HG02588 (cell line): Measurements from ENCODE around the gene FSHR.

Experiments
- ATAC-seq: cut with Tn5 transposase; IDR thresholded peaks from one replicate; pipeline ENCODE4 v1.9.1; 2021; ENCODE audit warnings: mild to moderate bottlenecking, moderate library complexity; ENCODE audit not compliant: unreplicated experiment

Gene FSHR

DNA sequence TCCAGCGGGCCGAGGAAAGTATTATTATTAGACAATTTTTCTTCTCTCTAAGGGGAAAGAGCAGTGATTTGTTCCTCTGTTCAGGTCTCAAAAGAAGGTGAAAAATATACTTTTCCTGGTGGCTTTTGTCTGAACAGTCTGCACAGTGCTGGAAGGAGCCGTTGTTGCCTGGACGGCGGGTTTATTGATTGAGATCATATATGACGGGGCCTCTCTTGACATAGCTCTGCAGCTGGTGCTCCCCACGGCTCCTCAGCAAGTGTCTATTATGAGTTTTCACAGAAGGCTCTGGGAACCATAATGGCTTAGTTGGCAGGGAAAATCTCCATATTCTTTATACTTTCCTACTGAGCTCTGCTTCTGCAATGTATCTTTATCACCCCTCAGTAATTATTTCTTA lies 42.9 kb downstream of the FSHR start:
- ATAC-seq, result no peak

DNA sequence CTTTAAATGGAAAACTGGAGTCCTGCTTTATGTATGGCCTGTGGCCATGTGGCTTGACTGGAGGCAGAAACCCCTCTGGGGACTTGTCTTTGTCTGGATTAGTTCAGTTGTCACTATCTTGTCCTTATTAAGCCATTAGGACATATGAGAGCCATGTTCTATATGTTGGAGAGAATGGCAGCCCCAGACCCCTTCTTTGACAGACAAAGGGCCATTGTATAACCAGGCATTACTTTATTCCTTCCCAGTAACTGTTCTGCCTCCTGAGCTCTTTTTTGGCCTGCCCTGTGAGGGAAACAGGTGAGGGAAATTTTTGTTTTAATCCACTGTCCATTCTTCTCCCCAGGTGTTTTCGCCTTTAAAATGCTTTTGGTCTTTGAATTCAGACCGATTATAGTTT lies 43.3 kb downstream of the FSHR start:
- ATAC-seq, result no peak

DNA sequence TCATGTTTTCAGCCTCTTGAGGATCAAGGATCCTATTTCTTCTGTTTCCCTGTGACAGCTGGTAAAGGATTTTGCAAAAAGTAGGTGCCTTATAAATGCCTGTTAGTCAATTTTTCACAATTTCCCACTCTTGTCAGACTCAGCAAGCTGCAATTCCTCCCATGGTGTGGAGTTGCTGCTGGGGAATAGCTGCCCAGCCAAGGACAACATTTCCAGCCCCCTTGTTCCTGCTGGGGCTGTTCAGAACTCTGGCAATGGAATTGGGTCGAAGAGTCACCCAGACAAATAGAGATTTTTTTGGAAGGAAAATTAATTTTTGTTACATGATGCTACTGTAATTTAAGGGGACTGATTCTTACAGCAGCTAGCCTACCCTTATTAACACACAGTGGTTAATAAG lies 43.7 kb downstream of the FSHR start:
- no peak for ATAC-seq

DNA sequence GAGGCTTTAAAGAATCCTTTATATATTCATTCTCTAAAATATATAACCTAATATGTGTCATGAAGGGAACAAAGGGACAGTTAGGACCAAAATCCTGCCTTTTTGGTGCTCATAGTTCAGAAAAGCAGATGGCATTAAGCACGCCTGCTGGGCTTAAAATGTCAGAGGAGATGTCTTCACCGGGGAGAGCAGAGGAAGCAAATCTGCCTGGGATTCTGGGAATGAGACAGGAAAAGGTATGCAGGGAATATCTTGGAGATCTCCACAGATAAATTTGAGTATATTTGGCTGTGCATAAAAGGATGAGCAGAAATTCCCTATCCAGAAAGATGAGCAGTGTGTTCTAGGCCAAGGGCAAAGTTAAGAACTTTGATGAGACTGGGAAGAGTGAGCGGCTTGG lies 45.5 kb downstream of the FSHR start:
- no peak for ATAC-seq

DNA sequence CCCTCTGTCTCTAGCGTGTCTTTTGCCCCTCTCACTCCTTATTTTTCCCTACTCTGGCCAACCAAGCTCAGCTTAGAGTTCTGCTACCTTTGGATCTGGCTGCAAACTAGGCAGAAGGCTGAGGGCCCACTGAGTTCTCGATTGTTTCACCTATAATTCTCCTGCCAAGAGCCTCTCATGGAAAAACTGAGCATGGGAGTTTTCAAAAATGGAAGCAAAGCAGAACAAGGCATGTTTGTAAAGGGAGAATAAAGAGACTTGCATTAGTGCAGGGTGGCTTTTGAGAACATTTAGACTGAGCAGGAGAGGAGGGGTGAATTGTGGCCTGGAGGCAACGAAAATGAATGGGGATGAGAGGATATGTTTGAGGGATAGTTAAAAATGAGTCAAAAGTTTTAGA lies 45.9 kb downstream of the FSHR start:
- ATAC-seq, result no peak

DNA sequence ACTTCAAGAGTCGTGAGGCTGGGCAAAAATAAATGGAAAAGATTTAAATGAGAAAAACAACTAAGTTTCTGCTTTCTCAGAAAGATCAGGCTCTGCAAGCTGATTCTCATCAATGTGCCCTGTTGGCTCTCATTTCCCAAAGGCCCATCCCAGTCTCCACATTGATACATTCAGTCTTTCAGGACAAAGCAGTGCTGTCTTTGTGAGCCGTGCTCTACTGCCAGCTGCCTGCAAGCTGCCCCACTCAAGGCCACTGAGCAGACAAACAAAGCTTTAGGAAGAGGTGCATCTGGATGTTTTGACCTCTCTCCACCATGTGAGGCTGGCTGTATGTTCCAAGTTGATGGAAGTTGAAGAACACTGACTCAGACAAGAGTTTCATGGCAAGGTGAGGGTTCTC lies 48.8 kb downstream of the FSHR start:
- no peak for ATAC-seq

DNA sequence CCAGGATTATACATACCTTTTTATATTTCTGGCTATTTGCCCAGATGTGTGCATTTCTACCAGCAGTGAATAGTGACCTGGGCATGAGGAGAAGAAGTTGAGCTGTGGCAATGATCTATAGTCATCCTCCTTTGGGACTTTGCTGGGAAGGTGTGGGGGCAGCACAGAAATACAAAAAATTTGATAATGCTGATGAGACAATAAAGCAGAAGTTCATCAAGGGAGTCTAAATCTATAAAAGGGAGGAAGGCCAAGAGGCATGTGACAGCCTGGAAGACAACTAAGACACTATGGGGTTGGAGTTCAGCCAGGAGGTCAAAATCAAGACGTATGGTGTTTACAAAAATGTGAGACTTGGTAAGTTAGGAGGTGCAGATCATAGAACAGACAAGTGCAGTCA lies 52.2 kb downstream of the FSHR start:
- no peak for ATAC-seq

DNA sequence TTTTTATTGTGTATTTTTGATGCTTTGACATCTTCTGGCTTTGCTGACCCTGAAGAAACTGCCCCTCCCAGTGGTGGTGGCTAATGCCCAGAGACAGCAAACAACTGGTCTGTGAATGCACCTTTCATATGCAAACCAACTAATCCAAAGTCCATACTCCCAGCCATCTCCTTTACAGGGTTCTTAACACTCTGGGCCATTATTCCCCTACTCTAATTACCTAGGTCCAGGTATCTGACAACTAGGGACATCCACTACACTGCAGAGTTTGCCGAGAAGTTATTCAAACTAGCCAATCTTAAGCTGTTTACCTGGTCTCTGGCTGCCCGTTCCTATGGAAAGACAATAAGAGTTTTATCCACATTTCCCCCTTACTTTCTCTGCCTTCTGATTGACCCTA lies 73.6 kb downstream of the FSHR start:
- no peak for ATAC-seq

DNA sequence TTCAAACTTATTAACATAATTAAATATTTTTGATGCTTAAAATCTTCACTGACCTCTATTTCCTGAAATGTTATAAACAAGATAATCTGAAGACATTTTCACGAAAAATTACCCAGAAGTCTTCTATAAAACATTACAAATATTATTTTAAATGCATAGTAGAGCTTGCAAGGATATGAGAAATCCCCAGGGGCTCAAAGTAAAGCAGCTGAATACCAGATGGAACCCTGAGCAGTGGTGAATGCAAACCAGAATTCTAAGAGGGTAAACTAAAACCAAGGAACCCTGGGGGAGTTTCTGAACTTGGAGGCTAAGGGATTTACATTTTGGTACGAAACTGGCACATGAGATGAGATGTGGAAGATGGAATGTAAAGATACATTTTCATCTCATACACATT lies 83.6 kb downstream of the FSHR start:
- ATAC-seq, result no peak

DNA sequence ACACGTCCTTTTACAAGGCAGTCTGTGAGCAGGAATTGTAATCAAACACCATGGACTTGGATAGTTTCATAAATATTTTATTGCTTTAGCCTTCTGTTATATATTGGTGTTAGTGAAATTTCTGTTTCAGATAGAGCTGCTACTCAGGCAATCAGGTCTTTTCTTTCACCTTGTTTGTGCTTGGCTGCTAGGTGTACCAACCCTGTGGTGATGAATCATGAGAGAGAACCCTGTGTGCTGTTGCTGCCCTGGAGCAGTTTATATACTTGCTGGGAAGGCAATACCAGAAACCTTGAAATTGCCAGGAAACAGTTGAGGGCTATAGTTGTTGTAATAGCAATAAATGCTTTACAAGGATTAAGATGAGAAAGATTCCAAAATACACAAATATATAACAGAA lies 84.5 kb downstream of the FSHR start:
- ATAC-seq, result no peak

DNA sequence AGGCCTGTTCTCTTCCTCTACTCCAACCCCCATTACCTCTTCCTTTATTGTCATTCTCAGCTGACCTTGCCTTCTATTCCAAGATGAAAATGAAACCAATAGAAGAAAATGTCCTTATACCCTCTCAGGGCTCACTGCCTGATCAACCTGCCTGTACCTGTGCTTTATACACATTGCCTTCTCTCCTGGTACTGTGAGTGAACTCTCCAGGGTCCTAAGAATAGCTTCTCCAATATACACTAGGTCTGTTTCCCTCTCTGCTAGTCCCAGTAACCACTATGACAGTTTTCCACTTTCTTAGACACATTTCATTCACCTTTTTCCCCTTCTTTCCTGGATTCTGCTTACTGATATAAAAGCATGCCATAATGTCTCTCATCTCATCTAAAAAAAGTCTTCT lies 85.7 kb downstream of the FSHR start:
- no peak for ATAC-seq

DNA sequence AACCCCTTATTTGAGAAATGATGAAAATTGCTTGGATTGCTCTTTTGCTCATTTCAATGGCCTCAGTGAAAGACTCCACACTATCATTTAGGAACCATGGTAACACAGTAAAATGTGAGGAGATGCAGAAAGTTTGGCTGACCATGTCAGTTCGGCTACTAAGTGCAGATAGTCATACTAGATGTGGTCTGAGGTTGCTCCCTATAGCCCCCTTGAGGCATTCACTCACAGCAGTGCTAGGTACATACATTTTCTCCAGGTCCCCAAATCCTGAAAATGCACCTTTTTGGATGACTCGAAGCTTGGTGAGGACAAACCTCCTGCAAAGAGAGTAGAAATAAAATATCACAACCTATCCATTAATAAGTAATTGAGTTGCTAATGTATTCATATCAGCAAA lies 86.3 kb downstream of the FSHR start:
- no peak for ATAC-seq

DNA sequence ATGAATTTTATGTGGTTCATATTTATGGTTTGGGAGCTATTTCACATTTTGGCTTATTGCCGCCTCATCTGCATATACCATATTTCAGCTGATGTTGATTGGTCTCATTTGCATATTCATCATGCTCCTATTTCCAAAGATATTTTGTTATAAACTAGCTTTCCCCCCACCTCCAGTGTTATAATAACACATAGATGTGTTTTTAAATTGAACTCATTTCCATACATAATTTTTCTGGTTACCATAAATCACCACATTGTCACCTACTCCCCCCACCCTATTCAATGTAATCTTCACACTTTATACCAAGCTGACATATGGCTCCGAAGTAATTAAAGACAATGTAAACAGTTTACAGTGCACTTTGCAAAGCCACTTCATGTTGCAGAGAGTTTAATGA lies 101.2 kb downstream of the FSHR start:
- no peak for ATAC-seq

DNA sequence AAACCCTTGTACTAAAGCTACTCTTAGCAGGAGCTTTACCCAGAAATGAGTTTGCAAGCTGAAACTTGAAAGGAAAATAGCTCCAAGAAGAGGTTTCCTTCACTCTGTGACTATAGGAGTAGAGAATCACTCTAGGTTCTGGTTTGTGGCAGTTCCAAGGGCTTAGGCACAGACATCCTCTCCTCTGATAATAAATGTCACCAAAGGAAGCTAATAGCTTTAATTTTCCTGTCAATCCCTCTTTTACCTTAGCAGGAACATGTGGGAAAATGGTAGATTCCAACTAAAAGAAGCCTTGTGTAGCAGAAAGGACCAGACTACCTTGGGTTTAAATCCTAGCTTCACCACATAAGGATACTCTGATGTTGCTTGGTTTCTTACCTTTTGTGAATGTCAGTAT lies 104.0 kb downstream of the FSHR start:
- ATAC-seq, result no peak

DNA sequence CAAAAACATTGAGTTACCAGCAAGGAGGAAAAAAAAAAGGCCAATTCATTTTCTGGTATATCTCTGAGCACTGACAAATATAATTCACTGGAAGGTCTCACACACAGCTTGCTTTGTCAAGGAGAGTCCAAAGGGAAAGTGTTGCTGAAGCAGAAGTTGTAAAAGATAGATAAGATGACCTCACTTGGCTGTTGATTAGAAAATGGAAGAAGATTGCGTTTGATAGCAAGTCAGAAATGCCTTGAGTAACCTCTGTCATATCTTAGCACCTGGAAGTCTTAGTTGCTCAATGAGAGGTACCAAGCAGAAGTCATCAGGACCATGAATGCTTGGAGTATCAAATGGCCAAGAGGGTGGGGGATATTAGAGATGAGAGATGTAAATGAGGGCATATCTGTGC lies 105.2 kb downstream of the FSHR start:
- ATAC-seq, result no peak

DNA sequence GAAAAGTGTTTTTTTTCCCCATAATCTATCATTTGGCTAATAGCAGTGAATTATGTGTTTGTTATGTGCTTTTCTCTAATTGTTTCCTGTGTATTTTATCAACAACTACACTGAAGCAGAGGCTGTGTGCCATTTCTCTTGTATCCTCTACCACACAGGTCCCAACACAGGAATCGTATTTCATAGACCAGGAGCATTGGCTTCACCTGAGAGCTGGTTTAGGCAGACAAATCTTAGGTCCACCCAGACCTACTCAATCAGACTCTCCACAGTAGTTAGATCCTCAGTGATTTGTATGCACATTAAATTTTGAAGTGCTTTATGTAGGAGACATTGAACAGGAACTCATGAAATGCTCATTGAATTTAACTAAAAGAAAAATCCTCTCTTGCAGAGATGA lies 109.2 kb downstream of the FSHR start:
- ATAC-seq, result no peak

DNA sequence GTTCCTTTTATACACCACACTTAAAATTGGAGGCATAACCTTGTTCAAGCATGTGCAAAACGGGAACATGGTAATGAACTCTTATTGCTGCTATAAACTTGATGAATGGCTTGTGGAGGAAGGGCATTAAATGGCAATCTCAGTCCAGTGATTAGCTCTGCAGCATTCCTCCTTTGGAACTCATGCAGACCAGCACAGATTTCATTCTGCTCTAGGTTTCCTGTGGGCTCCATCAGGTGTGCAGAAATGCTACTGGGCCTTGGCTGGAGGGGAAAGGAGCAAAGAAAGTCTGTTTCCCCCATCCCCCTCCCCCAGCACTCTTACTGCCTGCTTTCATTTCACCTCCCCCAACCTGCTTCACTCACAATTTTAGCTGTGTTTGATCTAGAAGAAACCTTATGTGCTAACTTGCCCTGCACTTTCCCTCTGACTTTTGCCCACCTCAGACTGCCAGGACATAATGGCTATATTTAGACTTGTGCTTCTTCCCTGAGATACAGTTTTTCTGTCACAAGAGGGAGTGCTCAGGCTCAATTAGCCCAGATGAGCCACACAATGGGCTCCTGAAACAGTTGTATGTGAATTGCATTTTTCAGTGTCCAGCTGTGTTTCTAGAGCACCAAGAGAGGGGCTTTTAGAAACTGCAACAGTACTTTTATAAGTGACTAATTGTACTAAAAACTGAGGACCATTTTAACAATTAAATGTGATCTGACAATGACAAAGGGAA lies 109.8 kb downstream of the FSHR start:
- no peak for ATAC-seq

DNA sequence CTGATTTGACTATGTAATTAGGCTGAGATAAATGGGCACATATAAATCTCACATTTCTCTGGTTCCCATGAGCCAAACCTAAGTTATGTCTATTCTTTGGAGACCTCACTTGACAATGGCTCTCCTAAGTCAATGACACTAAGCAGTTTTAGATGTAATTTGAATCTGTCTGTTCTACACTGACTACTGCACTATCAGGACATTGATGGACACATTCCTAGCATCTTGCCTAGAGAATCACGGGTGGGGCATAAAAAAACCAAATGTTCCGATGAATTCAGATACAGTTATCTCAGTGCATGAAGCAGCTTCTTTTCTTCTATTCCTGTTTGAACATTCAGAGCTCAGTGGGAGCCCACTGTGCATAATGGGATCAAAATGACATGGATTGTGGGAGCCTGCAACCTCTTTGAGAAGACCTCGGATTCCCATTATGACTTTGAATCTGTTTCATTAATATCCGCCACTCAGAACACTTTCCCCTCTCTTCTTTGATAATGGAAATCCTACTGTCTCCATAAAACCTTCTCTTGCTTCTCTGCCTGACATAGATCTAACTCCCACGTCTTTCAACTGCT lies 110.8 kb downstream of the FSHR start:
- ATAC-seq, result no peak

DNA sequence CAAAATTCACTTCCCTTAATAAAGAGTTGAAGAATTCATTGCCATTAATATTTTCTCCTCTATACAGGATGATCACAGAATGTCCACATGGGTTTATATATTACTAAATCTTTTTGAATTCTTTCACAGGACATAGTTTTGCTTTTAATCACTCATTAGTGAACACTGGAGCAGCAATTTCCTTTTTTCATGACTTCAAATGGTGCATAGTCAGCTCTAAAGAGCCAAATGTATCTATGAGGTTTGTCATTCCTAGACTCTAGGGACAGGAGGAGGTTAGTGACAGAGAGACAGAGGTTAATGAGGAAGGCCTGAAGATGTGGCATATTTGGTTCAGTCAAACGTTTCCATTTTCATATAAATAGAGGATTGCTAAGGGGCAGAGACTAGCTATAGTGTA lies 111.8 kb downstream of the FSHR start:
- ATAC-seq, result no peak

DNA sequence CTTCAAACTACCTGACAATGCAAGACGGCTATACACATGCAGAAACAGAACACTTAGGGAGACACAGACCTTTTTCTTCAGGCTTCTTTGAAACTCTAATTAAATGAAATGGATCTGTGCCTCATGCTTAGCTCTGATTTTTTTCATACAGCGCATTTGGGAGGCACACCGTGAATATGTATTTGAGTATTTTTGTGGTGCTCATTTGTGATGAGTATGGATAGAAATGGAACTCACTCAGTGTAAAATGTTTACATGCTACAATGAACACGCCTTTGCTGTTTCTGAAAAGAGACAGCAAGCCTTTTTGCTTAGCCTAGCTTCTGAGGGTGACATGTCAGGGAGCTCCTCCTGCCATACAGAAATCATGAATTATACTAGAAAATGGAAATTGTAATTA lies 113.3 kb downstream of the FSHR start:
- no peak for ATAC-seq

DNA sequence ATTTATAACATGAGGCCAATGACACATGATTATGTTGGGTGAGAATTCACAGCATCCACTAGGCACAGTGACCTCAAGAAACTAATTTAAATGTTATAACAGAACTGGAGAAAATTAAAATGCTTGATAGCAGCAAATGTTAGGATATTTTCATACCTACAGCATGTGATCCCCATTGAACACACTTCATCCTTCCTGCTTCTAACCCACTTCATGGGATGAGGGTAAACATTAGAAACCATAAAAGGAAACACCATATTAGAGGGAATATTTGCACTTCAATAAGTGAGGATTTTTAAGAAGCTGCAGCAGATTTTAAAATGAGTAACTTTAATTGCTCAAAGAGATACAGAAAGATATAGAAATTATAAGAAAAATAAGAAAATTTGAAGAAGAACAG lies 117.1 kb downstream of the FSHR start:
- no peak for ATAC-seq

DNA sequence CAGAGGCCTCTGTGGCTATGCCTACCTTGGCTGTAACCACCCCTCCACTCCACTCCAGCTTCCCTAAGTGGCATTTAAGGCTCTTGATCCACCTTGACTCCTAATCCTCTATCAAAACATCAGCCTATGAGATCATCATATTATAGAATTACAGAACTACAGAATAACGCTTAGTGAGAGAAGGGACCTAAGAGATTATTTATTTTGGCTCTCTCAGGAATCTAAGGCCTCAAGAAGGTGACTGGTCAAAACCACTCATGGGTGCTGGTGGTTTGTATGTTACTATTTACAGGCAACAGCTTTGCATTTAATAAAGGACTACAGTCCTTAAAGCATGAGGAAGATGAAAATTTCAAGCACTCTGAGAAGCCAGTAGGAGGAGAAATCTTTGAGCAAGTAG lies 118.8 kb downstream of the FSHR start:
- ATAC-seq, result no peak
